ENCODE data around the gene TRPM1.
"Not testable (repeated sequence)": the region's sequence is repeated elsewhere in the genome, so short reads cannot be mapped to it uniquely, and the experiment has no call there.

The TRPM1 gene

DNA sequence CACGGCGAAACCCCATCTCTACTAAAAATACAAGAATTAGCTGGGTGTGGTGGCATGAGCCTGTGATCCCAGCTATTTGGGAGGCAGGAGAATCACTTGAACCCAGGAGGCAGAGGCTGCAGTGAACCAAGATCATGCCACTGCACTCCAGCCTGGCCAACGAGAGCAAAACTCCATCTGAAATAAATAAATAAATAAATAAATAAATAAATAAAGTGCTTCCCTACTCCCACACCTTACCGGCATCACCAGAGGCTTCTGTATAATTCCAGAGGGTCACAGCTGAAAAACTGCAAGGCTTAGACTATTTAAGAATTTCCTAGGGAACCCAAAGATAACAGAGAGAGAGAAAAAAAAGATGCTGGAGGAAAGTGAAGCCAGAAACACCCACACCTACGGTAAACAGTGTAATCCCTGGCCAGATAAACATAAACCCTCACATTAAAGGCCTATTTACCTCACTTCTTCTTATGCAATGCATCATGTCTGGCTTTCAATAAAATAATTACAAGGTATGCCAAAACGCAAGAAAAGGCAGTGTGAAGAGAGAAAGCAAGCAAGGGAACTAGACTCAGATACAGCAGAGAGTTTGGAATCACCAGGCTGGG is 15.0 kb upstream of the TRPM1 start:
- no peak for DNase-seq (ENCODE audit: low spot score)

DNA sequence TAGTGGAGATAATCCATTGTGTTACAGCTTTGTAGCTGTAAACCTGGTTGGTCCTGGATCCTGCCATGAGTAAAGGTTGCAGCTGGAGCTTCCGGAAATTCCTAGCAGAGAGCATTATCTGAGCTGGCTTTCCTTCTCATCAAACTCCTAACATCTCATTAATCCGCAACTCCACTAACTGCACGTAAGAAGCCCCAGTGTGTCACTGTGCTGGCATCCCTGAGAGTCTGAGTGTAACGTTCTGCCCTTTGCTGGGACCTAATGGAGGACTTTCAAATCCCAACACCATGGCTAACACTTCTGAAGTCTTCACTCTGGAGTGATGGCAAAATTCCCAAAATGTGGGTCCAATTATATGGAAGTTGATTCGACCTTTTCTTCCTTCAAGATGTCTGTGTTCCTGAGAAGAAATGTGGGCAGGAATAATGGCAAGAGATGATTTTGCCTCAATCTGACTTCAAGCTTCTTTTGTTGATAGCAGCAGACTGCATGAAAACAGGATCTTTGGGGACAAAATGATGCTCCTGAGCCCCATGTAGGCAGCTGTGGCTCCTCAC is 9.6 kb upstream of the TRPM1 start:
- DNase-seq (ENCODE audit: low spot score): no peak

DNA sequence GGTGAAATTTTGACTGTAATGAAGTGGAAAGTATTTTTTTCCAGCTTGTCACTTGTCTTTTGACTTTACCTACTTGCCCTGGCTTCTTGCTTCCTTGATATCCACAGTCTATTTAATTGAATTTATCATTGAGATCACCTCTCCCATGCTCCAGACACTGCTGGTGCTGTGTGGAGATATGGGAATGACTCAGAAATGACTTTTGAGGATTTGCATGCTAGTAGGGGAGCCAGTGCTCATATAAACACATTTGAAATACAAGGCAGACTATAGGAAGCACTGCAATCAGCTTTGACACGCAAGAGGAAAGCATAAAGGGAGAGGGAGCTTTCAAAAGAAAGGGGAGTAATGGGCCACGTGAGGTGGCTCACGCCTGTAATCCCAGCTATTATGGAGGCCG is 7.3 kb upstream of the TRPM1 start:
- DNase-seq (ENCODE audit: low spot score): no peak

DNA sequence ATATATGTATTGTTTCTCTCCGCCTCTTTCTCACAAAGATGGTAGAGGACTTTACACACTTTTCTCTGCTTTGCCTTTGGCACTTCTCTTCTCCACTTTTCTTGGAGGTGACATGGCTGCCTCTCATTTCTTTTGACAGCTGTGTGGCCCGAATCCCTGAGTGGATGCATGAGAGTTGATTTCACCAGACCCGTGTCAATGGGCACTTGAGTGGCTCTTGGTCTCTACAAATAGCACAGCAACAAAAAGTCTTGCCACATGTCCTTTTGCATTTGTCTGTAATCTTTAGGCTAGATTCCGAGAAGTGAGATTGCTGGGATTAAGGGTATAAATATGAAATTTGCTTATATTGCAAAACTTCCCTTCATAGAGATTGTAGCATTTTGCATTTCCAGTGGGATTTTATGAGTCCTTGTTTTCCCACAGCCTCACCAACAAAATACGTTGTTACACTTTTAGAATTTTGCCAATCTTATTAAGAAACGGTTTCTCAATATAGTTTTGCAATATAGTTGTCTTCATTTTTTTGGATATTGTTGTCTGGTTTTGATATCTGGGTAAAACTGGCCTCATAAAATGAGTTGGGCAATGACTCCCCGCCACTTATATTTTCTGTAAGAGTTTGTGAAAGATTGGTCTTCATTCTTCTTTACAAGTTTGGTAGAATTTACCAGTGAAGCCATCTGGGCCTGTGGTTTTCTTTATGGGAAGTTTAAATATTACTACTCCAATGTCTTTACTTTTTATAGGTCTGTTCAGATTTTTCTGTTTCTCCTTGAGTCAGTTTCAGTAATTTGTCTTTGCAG is 5.2 kb upstream of the TRPM1 start:
- DNase-seq (ENCODE audit: low spot score): no peak

DNA sequence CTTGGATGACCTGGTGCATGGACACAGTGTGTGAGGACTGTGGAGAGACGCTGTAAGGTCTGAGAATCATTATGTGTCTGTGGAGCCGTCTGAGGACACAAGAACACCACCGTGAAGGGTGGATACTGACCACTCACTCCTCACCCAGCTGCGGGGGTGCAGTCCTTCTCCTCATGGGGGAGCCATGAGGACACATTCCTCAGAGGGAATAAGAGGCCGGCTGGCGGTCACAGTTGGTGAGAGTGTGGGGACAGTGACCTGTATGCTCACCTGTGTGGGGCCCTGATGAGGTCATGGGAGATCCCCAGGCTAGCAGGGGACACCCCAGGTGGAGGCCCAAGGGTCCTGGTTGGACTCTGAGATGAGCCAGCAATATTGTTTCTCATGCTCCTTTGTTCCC is 2.5 kb upstream of the TRPM1 start:
- no peak for DNase-seq (ENCODE audit: low spot score)

DNA sequence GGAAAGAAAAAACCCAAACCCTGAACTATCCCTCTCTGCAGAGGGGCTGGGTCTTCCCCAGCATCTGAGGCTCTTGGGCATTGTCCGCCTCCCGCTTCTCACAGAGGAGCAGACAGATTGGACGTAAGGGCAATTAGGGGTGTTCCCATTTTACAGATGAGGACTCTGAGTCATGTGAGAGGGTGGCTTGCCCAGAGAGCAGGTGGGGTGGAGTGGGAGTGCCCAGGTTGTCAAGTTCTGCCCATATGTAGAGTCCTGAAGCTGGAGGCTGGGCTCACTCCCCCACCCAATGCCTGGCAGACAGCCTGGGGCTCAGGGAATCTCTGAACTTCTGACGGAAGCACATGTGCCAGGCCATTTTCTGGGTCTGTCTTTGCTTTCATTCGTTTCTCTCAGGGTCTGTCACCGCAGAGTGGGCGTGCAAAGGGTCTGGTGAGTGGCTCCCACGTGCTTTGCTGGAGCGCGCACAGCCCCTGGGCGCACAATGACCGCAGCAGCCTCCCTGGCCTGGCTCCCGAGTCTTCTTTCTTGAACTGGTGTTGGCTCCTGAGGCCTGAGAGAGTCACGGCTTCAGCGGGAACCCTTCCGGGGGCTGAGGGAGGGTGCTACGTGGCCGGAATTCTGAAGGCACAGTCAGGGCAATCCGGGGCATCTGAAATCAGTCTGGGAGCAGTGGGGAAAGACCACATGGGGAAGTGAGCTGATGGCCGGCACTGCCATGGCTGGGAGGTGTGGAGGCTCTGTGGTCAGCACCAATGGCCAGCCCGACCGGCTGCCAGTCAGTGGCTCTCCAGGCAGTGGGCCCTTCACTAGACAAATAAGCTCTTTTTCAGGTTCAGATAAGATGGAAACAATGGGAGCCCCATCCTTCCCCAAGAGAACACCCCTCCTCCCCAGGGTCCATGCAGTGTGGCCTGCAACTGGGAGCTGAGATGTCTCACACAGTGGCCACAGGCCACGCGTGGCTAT is 1.1 kb upstream of the TRPM1 start:
- no peak for DNase-seq (ENCODE audit: low spot score)

DNA sequence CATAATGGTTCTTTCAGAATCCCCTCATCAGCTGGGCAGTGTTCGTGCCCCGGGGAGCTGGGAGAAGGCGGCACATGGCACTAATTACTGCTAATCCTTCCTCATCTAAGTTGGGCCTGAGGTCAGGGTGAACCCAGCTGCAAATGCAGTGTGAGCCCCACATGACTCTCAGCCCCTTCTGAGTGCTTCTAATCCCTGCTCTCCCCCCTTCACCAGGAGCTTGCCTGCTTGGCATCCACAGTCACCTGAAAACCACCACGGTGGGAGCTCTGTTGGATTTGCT is 455 bp upstream of the TRPM1 start:
- no peak for DNase-seq (ENCODE audit: low spot score)

DNA sequence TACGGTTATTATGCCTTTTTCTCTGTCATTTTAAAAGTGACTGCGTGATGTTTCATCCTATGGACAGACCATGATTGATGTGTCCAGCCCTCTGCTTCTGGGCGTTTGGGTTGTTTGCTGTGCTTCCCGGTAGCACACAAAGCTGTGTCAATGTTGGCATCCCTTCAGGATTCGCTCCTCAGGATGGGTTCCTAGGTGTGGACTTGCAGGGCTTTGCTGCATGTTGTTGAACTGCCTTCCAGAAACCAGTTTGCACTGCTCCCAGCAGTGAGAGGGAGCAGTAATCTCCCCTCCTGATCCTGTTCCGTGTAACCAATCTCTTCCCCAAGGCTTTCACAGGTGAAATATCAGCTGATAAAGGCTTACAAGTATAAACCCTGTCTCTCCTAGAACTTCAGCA is 787 bp downstream of the TRPM1 start:
- DNase-seq (ENCODE audit: low spot score): no peak

DNA sequence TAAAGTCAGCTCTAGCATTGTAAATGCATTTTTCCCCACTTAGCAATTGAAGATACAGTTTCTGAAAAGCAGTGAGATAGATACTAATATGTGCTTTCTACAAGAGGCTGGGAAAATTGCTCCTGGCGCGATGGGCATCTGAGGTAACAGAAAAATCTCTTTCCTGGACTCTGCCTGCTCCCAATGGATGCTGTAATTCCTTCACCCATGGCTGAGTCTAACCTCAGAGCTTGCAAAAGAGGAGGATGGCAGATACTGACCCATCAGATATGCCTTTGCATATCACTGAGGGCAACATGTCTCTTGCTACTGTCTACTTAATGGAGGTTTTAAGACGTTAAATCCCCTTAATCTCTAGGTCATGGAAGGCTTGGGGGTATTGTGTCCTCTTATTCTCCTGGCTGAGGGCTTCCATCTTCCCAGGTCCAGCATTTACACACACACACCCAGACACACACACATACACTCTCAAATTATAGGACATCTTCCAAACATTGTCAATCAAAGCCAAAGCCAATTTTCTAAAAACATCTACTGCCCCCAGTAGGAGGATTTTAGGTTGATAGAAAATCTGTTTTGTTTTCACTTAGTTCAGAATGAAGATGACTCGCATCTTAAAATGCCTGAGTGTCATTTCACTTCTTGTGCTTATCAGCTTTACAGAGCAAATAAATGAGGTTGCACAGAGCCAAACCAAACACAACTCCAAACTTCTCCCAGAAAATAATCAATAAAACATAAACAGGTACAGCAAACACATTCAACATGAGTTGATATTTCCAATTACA is 2.4 kb downstream of the TRPM1 start:
- no peak for DNase-seq (ENCODE audit: low spot score)

DNA sequence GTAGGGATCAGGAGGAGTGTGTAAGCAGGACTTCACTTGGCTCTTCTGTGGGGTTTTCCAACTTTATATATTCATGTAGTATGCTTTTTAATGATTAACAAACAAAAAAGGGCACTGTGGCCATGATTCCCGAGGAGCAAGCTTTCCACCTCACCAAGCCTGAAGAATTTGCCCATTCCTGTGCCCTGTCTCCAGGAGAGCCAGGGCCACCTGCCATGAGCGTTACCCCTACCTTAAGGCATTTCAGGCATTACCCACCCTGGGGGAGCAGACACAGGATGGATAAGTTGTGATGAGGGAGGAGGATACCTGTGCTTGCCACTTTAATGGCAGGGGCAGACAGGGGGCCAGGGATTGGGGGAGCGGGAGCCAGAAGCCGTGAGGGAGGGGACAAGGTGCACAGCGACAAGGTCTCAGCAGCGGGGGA is 3.0 kb downstream of the TRPM1 start:
- no peak for DNase-seq (ENCODE audit: low spot score)

DNA sequence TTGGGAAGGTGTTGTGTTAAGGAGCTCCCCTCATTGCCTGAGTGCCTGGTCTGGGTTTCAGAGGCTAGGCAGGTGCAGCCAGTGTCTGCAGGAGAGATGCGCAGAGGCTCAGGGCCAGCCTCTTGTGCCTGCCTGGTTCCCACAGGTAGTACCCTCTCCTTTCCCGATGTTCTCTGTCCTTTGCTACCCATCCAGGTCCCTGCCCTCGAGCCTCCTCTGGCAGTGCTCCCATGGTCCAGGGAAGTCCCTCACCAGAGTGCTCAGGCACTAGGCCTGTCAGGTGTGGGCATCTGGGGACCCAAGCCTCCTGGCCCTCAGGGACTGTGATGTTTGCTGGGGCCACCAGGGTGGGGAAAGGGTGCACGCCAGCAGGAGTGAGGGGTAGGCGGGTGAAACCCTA is 5.0 kb downstream of the TRPM1 start:
- no peak for DNase-seq (ENCODE audit: low spot score)

DNA sequence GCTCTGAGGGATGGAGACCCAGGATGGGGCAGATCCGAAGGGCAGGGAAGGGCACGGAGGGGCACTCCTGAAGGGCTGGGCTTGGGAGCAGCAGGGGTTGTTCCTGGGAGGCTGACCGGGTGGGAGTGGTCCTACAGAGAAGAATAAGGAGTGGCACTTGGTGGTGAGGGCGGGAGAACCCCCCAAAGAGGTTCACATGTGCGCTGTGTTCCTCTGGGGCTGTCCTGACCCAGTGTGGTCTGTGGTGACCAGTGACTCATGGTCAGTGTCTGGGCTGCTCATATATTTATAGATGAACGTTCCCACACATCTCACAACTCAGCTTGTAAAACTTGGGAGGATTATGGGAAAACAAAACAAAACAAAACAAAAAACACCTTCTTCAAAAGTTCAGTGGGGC is 10.0 kb downstream of the TRPM1 start:
- DNase-seq (ENCODE audit: low spot score): no peak

DNA sequence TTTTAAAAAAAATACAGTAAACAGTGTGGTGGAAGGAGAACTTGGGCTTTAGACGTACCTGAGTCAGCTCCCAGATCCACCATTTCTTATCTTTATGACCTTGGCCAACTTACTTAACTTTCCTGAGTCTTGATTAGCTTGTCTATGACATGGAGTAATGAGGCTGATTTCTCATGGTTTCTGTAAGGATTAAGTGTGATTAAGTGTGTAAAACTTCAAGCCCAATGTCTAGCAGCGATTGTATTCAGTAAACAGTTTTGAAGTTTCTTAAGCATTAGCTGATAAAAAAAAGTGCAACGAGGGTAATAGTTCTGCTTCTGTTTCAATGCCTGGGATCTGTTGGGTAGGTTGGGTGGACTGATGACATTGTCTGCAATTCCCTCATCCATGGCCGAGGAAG is 10.8 kb downstream of the TRPM1 start:
- DNase-seq (ENCODE audit: low spot score): no peak

DNA sequence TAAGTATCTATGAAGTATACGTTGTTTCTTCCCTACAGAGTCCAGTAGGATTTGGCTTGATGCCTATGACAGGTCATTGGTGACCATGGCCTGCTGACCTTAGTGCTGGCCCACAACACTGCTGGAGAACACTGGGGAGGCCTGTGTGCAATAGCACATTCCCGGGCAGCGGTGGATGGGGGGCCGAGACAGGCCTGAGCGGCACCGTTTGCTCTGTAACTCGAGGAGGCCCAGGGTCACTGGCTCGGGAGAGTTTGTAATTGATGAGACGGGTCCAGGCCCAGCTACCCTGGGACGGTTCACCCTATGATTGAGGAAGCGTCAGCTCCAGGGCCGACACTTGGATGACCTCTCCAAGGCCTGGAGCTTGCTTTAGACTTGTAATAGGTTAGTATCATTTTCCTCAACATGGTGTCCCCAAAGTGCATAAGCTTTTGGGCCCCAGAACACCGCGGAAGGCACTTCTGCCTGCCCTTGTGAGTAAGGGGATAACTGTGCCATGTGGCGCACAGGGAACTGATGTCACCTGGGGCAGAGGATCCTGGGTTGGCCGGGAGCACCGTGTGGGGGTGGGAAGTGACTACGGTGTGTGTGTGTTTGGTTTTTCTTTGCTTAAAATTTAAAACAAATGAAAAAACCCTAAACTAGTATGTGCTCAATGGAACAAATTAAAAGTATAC is 12.0 kb downstream of the TRPM1 start:
- DNase-seq (ENCODE audit: low spot score): no peak

DNA sequence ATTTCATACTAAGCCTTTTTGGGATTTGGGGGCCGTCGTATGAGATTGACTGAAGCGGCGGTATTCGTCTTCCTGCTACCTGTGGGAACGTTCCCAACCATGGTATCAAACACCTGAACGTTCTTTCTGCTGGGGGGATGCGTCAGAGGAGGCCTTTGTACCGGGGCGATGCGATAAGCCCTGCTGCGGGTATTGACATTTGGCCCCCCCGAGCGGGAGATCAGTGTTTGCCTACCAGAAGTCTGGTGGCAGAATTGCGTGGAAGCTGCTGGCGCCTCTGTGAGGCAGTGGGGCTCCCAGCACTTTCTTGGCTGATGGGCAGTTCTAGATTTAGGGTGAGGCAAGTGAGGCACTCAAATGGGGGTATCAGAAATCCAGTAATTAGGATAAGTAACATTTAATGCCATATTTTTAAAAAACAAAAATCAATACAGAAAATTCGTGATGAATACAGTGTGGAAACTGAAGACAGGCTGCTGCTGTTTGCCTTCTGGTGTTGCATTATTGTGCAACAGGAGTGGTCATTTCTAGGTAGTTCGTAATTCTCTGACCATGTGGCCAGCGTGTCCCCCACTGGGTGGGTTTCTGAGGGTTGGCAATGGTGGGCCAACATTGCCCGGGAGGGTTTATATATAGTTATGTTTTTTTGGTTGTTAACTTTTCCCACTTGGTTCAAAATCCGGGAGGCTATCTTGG is 12.7 kb downstream of the TRPM1 start:
- DNase-seq (ENCODE audit: low spot score): no peak

DNA sequence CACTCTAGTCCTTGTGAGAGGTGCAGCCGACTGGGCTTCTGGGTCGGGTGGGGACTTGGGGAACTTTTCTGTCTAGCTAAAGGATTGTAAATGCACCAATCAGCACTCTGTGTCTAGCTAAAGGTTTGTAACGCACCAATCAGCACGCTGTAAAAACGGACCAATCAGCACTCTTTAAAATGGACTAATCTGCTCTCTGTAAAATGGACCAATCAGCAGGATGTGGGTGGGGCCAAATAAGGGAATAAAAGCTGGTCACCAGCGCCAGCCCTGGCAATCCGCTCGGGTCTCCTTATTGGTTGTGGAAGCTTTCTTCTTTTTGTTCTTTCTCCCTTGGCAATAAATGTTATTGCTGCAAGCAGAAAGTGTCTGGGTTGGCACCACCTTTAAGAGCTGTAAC is 13.5 kb downstream of the TRPM1 start:
- DNase-seq (ENCODE audit: low spot score): not testable (repeated sequence)

DNA sequence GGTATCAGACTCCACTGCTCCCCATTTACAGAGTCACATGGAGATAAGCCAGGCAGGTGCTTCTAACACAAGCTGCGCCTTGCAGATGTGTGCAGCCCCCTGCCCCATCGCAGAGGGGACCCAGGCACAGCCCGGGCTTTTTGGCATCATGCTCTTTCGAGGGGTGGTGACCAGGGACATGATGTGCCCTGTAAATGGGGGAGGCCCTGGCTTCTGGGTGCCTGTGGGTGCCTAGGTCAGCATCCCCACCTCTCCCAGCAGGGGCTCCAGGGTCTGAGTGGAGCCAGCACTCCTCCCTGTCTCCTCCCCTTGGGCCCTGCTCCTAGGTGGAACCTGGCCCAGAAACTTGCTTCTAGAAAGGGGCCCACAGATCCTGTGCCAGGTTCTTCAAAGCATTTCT is 15.2 kb downstream of the TRPM1 start:
- DNase-seq (ENCODE audit: low spot score): no peak

DNA sequence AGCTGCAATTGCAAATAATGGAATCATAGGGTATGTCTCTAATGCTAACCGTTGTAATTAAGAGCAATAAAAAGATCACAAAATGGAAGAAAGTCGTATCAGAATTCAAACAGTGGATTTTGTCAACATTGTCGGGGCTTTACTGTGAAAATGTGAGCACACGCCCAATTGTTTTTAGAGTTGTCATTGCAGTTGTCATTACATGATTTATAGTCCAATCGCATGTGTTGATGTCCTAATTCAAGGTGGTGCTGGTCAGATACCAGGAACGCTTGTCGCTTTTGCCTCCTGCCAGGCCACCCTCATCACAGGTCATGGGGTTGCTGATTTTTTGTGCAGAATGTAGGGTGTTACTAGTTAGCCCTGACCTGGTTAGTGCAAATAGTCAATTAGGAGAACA is 16.2 kb downstream of the TRPM1 start:
- no peak for DNase-seq (ENCODE audit: low spot score)

DNA sequence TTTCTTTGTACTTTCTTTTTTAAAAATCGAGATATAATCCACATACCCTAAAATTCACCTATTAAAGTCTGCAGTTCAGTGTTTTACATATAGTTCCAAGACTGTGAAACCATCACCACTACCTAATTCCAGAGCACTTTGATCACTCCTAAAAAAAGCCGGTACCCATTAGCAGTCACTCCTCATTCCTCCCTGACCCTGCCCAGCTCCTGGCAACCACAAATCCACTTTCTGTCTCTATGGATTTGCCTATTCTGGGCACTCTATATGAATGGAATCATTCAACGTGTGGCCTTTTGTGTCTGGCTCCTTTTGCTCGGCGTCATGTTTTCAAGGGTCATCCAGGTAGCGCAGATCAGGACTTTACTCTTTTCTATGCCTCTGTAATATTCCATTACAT is 17.3 kb downstream of the TRPM1 start:
- no peak for DNase-seq (ENCODE audit: low spot score)

DNA sequence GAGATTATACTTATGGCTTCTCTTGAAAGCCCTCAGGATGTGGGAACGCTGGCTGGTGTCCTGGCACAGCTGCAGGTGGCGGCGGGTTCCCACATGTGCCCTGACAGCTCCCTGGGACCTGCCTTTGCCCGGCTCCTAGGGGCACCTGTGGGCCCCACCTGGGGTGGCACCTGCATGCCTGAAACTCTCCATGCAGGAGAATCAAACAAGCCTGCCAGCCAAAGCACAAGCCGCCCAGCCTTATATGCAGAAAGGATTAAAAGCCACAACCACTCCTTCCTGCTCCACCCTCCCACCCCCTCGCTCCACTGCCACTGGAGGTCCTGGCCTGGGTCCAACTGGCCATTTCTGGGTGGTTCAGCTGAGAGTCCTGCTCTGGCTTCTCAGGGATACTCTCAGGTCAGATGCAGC is 18.1 kb downstream of the TRPM1 start:
- no peak for DNase-seq (ENCODE audit: low spot score)

Measured in cerebellar cortex (tissue), 1 donor.